Stimulated activated CD8-positive, alpha-beta memory T cell treated with anti-CD3 and anti-CD28 coated beads, Interleukin-2, amount 100 ng/mL, for 1 hour (primary cell): ENCODE measurements around the gene ADIRF.
"Not testable (repeated sequence)": the region's sequence is repeated elsewhere in the genome, so short reads cannot be mapped to it uniquely, and the experiment has no call there.

ENCODE experiments used
- DNase-seq, 2 donors: peaks; one replicate each; pipeline ENCODE4 v3.0.0-alpha.2; 2020; ENCODE audit warnings: low read depth in 2 of 2

ADIRF gene

GRCh38 chr10:86960863-86961434 is 7.3 kb upstream of the ADIRF start:
- DNase-seq = no peak

GRCh38 chr10:86961481-86962091 is 6.7 kb upstream of the ADIRF start:
- no peak for DNase-seq

GRCh38 chr10:86962136-86962980 is 5.9 kb upstream of the ADIRF start:
- no peak for DNase-seq

- DNase-seq = no peak
Observed at GRCh38 chr10:86962981-86963310, 5.3 kb upstream of the ADIRF start.

- DNase-seq = no peak
Observed at GRCh38 chr10:86963341-86963919, 4.9 kb upstream of the ADIRF start.

- no peak for DNase-seq
Observed at GRCh38 chr10:86964061-86964846, 4.0 kb upstream of the ADIRF start.

- DNase-seq = no peak
Observed at GRCh38 chr10:86964847-86965190, 3.5 kb upstream of the ADIRF start.

- no peak for DNase-seq
Observed at GRCh38 chr10:86965986-86966654, 2.2 kb upstream of the ADIRF start.

- no peak for DNase-seq
Observed at GRCh38 chr10:86967481-86967941, 771 bp upstream of the ADIRF start.

GRCh38 chr10:86968994-86969355 is 693 bp downstream of the ADIRF start:
- DNase-seq = no peak

- no peak for DNase-seq
Observed at GRCh38 chr10:86969421-86970041, 1.2 kb downstream of the ADIRF start.

GRCh38 chr10:86970162-86970981 is 2.1 kb downstream of the ADIRF start:
- DNase-seq = no peak

GRCh38 chr10:86970982-86971231 is 2.6 kb downstream of the ADIRF start:
- DNase-seq = no peak

GRCh38 chr10:86971232-86971991 is 3.1 kb downstream of the ADIRF start:
- DNase-seq = peak; percentile 76 to 87

- DNase-seq = no peak
Observed at GRCh38 chr10:86972613-86973380, 4.5 kb downstream of the ADIRF start.

GRCh38 chr10:86974484-86974883 is 6.2 kb downstream of the ADIRF start:
- DNase-seq = no peak

GRCh38 chr10:86976362-86977056 is 8.2 kb downstream of the ADIRF start:
- DNase-seq = no peak

- DNase-seq = not testable (repeated sequence)
Observed at GRCh38 chr10:86978457-86978856, 10.2 kb downstream of the ADIRF start.
